ENCODE measurements around the gene MAP3K6. TPM values are rescaled to one million over a fixed set of nuclear protein-coding genes. Genes with fewer than 3 reads are reported as not detected.
"Not testable (repeated sequence)": the region's sequence is repeated elsewhere in the genome, so short reads cannot be mapped to it uniquely, and the experiment has no call there.

MAP3K6 gene
- polyA plus RNA-seq (ENCODE audit: insufficient read length in 3 of 3): 1 to 10 TPM; 6.8 to 9.3 (median 7.6) TPM

GRCh38 chr1:27366411-27367159 is at the start of gene MAP3K6:
MAP3K6 (minus strand) TSS chr1:27366961; CDS start chr1:27366597, 364 bp downstream.
- no peak for DNase-seq (ENCODE audit: low read depth in 3 of 3, low spot score in 2 of 3)

- no peak for DNase-seq (ENCODE audit: low read depth in 3 of 3, low spot score in 2 of 3)
Measured at GRCh38 chr1:27414091-27414490, 47.3 kb upstream of the MAP3K6 start.

- DNase-seq (ENCODE audit: low read depth in 3 of 3, low spot score in 2 of 3): no peak
Measured at GRCh38 chr1:27413004-27413403, 46.2 kb upstream of the MAP3K6 start.

GRCh38 chr1:27412502-27412901 is 45.7 kb upstream of the MAP3K6 start:
- DNase-seq (ENCODE audit: low read depth in 3 of 3, low spot score in 2 of 3): no peak

GRCh38 chr1:27410709-27411108 is 43.9 kb upstream of the MAP3K6 start:
- DNase-seq (ENCODE audit: low read depth in 3 of 3, low spot score in 2 of 3): no peak

GRCh38 chr1:27409669-27410068 is 42.9 kb upstream of the MAP3K6 start:
- no peak for DNase-seq (ENCODE audit: low read depth in 3 of 3, low spot score in 2 of 3)

GRCh38 chr1:27408151-27408550 is 41.4 kb upstream of the MAP3K6 start:
- DNase-seq (ENCODE audit: low read depth in 3 of 3, low spot score in 2 of 3): no peak

- DNase-seq (ENCODE audit: low read depth in 3 of 3, low spot score in 2 of 3): not testable (repeated sequence)
Measured at GRCh38 chr1:27406791-27407190, 40.0 kb upstream of the MAP3K6 start.

GRCh38 chr1:27406362-27406680 is 39.6 kb upstream of the MAP3K6 start:
- DNase-seq (ENCODE audit: low read depth in 3 of 3, low spot score in 2 of 3): no peak

GRCh38 chr1:27405598-27406361 is 39.0 kb upstream of the MAP3K6 start:
- DNase-seq (ENCODE audit: low read depth in 3 of 3, low spot score in 2 of 3): not testable (repeated sequence)

GRCh38 chr1:27405074-27405473 is 38.3 kb upstream of the MAP3K6 start:
- no peak for DNase-seq (ENCODE audit: low read depth in 3 of 3, low spot score in 2 of 3)

- no peak for DNase-seq (ENCODE audit: low read depth in 3 of 3, low spot score in 2 of 3)
Measured at GRCh38 chr1:27403931-27404330, 37.2 kb upstream of the MAP3K6 start.

GRCh38 chr1:27403065-27403726 is 36.4 kb upstream of the MAP3K6 start:
- no peak for DNase-seq (ENCODE audit: low read depth in 3 of 3, low spot score in 2 of 3)

GRCh38 chr1:27402349-27402754 is 35.6 kb upstream of the MAP3K6 start:
- no peak for DNase-seq (ENCODE audit: low read depth in 3 of 3, low spot score in 2 of 3)

- no peak for DNase-seq (ENCODE audit: low read depth in 3 of 3, low spot score in 2 of 3)
Measured at GRCh38 chr1:27400963-27401341, 34.2 kb upstream of the MAP3K6 start.

GRCh38 chr1:27400082-27400962 is 33.6 kb upstream of the MAP3K6 start:
- no peak for DNase-seq (ENCODE audit: low read depth in 3 of 3, low spot score in 2 of 3)

- no peak for DNase-seq (ENCODE audit: low read depth in 3 of 3, low spot score in 2 of 3)
Measured at GRCh38 chr1:27399251-27400025, 32.7 kb upstream of the MAP3K6 start.

GRCh38 chr1:27398405-27399149 is 31.8 kb upstream of the MAP3K6 start:
- DNase-seq (ENCODE audit: low read depth in 3 of 3, low spot score in 2 of 3): no peak

- no peak for DNase-seq (ENCODE audit: low read depth in 3 of 3, low spot score in 2 of 3)
Measured at GRCh38 chr1:27397749-27398148, 31.0 kb upstream of the MAP3K6 start.

Measured in right renal cortex interstitium (tissue), 3 donors.